ENCODE results near the gene ZNF277.
A peak's percentile ranks its signal among the peaks of the same experiment; 100 is the strongest.

ZNF277 gene

GRCh38 chr7:112282476-112283188 lies 76.1 kb downstream of the ZNF277 start:
- no peak for DNase-seq (ENCODE audit: low read depth)
- no peak overlapping the region for H3K4me3 ChIP-seq (ENCODE audit: low read depth, low read length)
- TF ChIP-seq CTCF (IDR thresholded peaks at IDR 0.05; ENCODE audit: insufficient read depth, low read depth, low read length, missing control alignments), result no peak

GRCh38 chr7:112283382-112283910 lies 77.0 kb downstream of the ZNF277 start:
- TF ChIP-seq CTCF (IDR thresholded peaks at IDR 0.05; ENCODE audit: insufficient read depth, low read depth, low read length, missing control alignments), result no peak
- no peak overlapping the region for H3K4me3 ChIP-seq (ENCODE audit: low read depth, low read length)
- peak; percentile 19 for DNase-seq (ENCODE audit: low read depth)

- no peak for TF ChIP-seq CTCF (IDR thresholded peaks at IDR 0.05; ENCODE audit: insufficient read depth, low read depth, low read length, missing control alignments)
- peak; percentile 52 for DNase-seq (ENCODE audit: low read depth)
- H3K4me3 ChIP-seq (ENCODE audit: low read depth, low read length), result no peak overlapping the region
Measured at GRCh38 chr7:112286250-112287086, 80.0 kb downstream of the ZNF277 start.

GRCh38 chr7:112288301-112288700 lies 81.8 kb downstream of the ZNF277 start:
- TF ChIP-seq CTCF (IDR thresholded peaks at IDR 0.05; ENCODE audit: insufficient read depth, low read depth, low read length, missing control alignments), result no peak
- DNase-seq (ENCODE audit: low read depth), result no peak
- no peak overlapping the region for H3K4me3 ChIP-seq (ENCODE audit: low read depth, low read length)

GRCh38 chr7:112290065-112290464 lies 83.6 kb downstream of the ZNF277 start:
- H3K4me3 ChIP-seq (ENCODE audit: low read depth, low read length), result no peak overlapping the region
- no peak for TF ChIP-seq CTCF (IDR thresholded peaks at IDR 0.05; ENCODE audit: insufficient read depth, low read depth, low read length, missing control alignments)
- DNase-seq (ENCODE audit: low read depth), result no peak

GRCh38 chr7:112292162-112292561 lies 85.7 kb downstream of the ZNF277 start:
- TF ChIP-seq CTCF (IDR thresholded peaks at IDR 0.05; ENCODE audit: insufficient read depth, low read depth, low read length, missing control alignments), result no peak
- no peak for DNase-seq (ENCODE audit: low read depth)

More at GRCh38 chr7:112292162-112292561, 85.7 kb downstream of the ZNF277 start:
- no peak overlapping the region for H3K4me3 ChIP-seq (ENCODE audit: low read depth, low read length)
